HG03139 (cell line): ENCODE data around the gene EEPD1.

Experiments used
- ATAC-seq: cut with Tn5 transposase; IDR thresholded peaks from one replicate; pipeline ENCODE4 v1.9.1; 2021; ENCODE audit not compliant: unreplicated experiment

Gene EEPD1

DNA sequence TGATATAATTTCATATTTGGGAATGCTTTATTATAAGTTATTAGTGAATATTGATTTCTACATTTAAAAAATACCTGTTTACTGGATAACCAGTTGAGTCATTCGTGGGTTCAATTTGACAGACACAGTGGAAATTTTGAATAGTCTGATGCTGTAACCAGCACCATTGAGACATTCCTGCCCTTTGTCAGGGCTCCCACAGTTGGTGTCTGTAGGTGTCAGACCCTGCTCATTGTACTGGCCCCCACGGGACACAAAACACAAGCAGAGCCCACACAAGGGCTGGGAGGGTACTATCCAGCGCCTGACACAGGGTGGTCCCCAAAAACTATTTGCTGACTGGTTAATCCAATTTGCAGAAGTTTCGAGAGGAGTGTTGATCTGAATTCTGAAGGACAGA lies 35.9 kb downstream of the EEPD1 start:
- no peak for ATAC-seq

DNA sequence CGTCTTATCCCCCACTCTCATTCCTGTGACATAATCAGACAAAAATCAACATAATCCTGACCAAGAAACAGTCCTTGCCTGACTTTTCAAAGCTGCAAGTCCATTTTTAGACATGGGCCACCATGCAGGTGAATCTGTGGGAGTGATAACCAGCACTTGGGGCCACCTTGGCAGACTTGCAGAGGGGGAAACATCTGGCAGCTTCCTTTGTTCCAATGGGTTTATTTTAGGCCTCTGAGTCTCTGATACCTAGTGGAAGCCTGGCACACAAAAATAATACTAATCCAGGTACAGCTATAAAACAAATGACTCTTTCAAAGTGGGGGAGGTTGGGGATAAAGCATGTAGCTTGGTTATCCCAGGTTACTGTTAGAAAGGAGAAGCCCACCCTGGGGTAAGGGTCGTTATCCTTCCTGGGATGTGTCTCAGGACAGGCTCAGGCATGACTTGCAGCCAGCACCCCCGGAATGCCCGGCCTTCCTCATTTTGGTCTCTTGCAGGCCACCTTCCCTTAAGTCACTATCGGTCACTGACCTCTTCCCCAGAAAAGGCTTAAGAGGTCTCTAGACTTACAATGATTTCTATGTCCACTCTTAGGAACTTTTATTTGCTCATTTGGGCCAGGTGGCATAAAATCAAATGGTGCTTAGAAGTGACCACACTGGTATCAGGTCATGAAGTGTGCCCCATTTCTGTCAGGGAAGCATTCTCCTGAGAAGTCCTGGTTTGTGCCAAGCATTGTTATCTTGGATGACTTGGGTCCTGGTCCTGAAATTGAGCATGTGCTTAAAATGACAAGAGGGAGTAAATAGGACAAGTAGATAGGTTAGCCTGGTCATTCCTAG lies 37.6 kb downstream of the EEPD1 start:
- no peak for ATAC-seq

DNA sequence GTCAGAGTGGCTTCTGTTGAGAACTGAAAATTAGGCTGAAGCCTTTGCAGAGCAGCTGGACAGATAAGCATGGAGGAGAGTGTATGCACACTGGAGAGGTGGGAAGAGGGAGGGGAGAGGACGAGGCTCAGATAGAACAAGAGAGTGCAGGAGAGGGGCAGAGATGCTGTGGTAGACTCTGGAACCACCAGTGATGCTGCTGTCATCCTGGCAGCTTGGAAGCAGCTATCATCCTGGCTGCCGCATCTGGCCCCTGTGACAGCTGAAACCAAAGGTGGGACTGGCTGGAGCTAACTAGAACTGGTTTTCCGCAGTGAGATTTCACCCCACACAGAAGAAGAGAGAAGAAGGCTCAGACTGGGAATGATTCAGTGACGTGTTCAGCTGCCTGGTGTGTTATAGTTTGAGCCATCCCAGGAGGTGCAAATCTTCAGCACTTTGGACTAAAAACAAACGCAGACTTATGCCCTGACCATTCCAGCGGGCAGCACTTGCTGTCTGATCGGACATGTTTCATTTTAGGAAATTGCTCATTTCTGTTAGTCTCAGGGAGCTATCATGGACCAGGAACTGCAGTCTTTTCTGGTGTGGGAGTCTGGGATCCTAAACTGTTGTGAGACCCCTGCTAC lies 38.4 kb downstream of the EEPD1 start:
- no peak for ATAC-seq

DNA sequence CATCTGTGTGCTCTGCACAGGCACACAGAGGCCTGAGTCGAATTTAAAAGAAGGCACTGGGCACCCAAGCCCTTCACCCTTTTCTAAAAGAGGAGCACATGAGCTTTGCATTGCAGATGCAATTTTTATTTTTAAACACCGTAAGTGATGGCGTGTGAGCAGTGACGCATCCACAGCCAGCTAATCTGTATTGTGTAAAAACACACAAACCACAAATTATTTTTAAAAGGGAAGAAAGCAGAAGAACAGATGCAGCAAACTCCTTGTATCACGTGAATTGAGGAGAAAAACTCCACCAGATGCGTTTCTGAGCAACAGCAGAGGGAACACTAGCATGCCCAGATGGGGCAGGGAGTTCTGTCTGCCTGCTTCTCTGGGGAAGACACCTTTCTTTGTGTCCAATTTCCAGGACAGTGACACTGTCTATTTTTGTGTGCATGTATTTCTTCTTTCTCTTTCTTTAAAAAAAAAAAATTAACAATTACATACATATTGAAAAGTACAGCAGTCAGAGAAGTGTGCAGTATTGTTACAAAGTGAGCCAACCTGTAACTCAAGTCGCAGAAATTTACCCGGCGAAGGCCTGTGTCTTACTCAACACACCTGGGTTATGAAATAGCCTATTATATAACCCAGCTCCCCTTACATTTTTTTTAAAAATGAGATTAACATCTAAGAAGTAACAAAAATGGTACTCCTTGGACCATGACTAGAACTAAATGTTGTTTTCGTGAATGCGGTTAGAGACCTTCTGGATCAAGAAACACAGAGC lies 39.2 kb downstream of the EEPD1 start:
- ATAC-seq = no peak

DNA sequence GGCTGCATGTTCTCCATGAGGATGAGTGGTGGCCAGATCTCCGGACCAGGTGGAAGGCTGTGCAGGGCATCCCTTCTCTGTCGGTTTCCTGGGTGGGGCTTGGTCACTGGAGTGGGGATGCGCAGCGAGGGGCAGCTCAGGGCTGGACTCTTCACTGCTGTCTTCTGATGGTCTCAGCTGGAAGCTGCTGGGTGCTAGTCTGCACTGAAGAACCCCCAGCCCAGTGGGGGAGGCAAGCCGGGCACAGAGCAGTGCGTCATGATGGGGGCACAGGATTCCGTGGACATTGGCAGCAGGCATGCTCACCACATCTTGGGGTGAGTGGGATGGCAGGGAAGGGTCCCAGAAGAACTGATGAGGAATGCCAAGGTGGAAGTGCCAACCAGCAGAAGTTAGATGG lies 39.8 kb downstream of the EEPD1 start:
- no peak for ATAC-seq

DNA sequence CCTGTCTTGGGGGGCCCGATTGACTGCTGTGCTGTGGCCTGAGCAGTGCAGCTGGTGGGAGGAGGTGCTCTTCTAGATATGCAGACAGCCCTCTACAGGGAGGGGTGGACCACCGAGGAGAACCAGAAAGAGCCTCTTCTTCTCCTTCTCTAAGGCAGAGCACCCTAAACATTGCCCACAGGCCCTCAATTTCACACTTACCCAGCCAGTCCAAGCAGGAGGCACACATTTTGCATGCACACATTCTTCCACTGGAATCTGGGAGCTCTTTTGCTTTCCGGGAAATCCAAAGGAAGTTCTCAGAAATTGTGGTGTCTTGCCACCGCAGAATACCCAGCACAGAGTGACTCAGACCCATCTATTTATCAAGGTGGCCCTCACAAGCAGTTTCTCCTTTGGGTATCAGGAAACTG lies 45.8 kb downstream of the EEPD1 start:
- ATAC-seq = no peak

DNA sequence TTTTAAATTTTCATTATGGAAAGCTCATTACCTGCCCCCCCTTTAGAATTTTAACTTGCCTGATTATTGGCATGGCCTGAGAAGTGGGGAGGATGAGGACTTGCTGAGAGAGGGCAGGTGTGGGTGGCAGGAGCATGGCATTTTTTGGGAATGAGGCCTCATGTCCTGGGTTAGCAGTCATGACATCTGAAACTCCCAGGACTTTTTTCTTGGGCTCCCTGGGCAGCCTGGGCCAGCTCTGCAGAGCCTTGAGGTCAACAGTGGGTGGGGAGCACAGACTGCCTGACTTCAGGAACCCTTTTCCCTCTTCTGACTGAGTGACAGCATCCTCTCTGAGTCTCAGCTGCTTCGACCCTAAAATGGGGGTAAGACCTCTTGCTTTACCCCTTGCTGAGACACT lies 46.3 kb downstream of the EEPD1 start:
- ATAC-seq = no peak

DNA sequence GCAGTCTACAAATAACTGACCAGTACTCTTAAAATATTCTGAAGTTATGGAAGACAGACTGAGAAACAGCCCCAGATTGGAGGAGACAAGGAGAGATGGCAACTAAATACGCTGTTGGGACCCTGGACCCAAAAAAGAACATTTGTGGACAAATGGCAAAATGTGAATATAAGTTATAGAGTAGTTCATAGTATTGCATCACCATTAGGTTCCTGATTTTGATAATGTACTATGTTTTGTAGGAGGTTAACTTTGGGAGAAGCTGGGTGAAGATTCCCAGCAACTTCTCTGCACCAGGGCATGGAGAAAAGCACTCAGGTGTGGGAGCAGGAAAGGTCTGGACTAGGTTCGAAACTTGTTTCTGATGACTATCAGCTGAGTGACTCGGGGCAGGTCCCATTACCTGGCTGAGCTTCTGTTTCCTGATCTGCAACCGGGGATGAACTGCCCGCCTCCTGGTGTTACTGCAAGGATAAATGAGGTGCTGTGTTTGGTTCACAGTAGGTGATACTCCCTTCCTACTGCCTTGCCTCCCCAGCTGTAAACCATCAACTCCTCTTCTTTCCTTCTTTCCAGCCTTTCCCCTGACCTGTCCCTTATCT lies 48.2 kb downstream of the EEPD1 start:
- ATAC-seq = no peak

DNA sequence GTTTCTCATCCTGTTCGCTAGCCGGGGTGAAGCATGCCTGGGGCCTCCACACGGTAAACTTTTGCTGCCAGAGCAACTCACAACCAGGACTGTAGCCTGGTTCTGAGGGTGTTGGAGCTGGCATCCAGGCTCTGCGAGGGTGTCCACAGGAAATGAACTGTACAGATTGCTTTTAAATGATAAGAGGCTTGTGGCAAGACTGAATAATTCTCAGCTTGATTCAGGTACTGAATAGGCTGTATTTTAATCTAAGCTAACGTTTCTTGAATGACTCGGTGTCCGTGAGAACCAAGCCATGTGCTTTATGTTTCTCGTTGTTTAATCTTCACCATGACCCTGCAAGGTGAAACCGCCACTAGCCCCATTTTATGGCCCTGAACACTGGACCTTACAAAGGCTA lies 49.3 kb downstream of the EEPD1 start:
- ATAC-seq = no peak

DNA sequence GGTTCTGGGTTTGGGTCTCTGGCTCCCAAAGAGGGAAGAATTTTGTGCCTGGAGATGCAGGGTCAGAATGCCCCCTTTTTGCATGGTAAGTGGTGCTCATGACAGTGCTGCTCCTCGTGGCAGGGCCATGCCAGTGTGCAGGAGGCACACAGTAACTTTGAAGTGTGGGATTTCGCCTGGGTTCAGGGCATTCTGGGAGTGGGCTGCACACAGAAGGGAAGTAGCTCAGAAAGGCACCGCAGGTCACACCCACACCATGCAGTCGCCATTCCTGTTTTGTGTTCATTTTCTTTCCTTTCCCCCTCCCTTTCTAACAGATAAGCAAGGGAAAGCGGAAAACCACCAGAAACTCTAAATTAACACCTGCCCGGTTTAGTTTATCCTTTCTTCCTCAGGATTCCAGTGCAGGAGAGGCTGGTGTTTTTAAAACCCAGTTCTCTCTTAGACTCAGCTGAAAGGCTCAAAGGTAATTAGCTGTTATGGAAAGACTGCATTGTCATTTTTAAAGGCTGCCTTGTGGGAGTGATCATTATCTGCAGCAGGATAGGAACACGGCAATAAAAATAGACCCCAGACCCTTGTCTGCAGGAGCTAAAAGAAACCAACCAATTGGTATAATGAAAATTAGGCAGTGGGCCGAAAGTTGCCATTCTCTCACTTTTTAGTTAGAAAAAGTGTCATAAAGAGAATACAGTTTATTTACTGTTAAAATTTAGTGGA lies 50.2 kb downstream of the EEPD1 start:
- ATAC-seq = no peak

DNA sequence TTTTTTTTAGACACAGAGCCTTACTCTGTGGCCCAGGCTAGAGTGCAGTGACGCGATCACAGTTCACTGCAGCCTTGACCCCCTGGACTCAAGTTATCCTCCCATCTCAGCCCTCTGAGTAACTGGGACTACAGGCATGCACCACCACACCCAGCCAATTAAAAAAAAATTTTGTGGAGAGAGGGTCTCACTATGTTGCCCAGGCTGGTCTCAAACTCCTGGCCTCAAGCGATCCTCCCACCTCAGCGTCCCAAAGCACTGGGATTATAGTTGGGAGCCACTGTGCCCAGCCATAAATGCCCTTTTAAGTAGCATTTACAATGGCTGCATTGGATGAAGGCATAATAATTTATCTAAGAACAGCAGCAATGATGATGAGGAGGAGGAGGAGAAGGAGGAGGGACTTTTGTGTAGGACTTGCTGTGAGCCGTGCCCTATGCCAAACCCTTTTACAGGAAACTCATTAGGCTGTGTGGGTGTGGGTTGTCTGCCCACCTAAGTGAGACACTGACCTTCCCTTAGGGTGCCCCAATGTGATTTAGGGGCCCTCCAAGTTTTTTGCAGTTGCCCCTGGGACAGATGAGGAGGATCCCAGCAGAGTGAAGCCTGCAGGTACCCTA lies 51.1 kb downstream of the EEPD1 start:
- ATAC-seq = no peak

DNA sequence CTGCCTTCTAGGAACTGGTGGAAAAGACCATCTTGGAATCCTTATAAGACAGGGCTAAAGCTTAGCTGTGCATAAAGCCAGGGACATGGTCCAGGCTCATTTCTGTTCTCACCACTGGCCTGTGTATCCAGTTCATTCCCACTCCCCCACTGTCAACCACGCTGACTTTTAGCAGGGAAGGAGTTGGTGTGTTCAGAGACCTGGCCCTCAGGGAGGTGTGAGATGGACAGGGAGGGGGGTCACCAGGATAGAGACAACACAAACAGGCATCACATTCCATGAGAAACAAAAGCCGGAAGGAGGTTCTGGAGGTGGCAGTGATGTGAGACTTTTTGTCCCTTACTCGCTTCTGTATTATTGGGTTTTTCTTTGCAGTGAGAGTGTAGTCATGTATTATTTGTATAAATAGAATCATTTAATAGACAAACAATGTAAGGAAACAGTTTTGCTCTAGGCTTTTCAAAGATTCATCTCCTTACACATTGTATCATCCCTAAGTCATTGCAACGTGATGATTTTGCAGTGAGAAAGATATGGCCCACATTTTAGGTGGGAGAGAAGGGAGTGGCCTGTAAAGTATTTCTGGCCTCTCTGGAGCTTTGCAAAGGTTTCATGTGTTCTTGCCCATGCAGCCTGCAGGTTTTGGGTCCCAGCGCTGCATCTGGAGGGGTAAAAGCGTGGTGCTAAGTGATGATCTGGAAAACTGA lies 52.0 kb downstream of the EEPD1 start:
- no peak for ATAC-seq

DNA sequence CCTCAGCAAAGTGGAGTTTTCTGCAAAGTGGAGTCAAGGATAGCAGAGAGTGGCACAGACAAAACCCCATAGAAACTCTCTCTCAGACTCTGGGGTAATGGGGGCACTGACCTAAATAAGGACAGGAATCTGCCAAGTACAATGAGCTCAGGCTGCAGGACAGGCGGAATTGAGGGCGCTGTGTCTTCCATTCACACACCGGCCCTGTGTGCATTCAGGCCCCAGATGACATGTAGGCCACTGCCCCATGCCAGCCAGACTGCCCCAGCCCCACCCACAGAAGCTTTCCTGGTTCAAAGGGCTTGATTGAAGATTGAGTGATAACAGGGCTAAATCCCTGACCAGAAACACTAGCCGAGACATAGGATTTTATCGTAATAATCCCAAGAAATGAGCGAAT lies 52.7 kb downstream of the EEPD1 start:
- ATAC-seq = no peak

DNA sequence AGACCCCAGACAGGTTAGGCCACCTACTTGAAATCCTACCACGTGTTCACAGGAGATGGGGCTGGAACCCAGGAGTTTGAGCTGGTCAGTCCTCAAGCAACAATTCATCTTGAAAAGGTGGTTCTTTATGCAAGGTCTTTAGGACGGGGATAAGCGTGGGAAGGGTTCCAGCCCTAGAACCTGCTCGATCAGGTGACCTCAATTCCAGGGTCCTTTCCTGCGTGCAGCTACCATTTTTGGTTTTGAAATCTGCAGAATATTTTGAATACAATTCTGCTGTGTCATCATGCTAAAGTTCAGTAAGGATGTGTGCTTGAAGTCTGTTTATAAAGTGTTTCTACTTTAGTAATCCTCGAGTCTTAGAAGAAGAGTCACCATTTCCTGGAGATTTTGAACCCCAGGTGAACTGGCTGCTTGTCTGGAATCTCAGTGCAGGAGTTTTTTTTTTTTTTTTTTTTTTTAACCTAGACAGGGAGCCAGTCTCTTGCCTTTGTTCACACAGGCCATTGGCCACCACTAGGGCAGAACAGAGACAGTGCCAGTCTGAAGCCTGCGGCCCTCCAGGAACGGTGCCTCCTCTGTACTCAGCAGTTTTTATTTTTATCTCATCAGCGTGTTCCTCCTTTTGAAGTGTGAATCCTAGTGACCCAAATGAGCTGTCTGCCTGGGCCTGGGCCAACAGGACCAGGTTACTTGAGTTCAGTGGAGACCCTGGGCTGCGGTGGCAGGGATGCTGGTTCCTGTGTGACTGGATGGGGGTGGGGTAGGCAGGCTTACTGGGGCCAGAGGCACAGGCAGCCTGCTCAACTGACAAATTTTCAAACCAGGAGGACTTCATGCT lies 54.6 kb downstream of the EEPD1 start:
- ATAC-seq = no peak

DNA sequence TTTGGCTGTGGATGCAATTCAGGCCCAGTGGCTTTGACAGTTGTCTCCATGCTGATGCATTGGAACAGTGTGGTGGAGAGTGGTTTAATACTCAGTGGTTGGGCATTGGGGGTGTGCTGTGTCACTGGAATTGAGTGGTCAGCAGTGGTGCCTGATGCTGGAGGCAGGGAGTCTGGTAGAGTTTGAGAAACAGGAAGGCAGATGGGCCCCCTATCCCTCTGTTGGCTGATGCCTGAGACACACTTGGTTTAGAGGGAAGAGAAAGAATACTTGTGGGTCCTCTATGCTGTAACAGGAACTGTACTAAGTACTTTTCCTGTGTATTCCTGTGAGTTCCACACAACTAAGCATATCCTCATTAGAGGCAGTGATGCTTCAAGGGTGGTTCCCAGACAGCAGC lies 55.4 kb downstream of the EEPD1 start:
- no peak for ATAC-seq

DNA sequence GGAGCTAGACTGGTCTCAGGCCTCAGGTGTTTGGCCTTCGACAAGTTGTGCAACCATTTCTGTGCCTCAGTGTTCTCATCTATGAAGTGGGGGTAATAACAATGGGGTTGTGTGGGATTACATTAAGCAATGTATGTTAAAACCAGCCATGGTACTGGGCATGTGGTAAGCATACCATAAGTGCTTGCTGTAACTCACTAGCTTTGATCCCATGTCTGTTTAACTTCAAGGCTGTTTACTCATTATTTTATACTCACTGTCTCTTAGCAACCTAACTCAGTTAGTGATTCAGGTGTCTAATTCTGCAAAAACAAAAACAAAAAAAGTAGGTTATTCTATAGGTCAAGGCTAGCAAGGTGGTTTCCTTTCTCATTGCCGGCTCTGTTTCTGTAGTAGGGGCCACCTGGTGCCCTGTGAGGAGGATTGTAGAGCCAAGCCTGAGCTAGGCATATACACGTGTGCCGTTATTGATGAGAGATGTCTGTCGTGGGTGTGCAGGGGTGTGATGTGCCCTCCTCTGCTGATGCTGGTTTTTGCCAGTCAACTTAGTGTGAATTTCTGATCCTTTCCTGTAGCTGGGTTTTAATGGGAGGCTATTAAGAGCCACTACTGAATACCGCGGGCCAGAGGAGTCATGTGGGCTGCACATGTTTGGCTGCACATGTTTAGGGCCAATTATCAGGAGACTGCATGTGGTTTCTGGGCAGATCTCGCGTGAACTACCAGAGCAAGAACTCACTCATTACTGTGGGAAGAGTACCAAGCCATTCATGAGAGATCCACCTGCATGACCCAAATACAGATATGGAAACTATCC lies 56.2 kb downstream of the EEPD1 start:
- no peak for ATAC-seq

DNA sequence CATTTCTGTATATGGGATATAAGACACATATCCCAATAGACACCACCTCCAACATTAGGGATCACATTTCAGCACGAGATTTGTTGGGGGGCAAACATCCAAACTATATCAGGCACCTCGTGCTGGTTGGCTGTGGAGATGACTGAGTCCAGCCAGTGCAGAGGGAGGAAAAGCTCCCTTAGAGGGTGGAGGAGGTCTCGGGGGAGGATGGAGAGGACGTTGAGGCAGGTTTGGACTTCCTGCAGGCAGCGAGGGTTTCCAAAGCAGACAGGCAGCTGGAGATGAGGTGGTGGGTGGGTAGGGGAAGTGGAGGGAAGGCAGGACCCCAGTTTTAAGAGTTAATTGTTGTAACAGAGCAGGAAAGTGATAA lies 56.7 kb downstream of the EEPD1 start:
- no peak for ATAC-seq

DNA sequence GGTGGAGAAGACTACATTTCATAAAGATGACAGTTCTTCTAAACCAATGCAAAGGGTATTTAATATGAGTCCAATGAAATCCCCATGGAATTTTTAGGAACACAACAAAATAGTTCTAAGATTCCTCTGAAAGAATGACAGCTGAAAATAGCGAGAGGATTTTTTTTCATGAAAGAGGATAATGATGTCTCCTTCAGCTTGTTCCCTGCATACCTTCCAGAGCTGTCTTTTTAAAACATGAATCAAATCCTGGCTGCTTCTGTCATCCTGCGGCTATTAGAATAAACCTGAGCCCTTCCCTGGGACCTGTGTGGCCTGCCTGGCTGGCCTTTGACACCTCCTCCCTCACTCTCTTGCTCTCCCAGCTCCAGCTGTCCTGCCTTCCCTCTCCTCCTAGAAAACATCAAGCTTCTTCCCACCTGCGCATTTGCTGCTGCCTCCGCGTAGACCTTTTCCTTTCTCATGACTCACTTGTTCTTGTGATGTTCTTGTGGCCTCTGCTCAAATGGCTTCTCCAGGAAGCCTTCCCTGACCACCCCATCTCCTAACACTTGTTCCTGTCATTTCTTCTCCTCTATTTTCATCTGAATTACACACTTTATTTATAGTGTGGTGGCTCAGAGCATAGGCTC lies 57.4 kb downstream of the EEPD1 start:
- no peak for ATAC-seq
